GM12864 (cell line): ENCODE results near the gene TCERG1L.

ENCODE experiments used
- DNase-seq: peaks from one replicate; pipeline ENCODE4 v3.0.0-alpha.2; 2011; ENCODE audit warnings: low read depth
- H3K4me3 ChIP-seq: 2 replicates; pipeline ENCODE4 v1.5.1; 2011; ENCODE audit warnings: mild to moderate bottlenecking, low read depth, low read length, control low read depth
- CTCF ChIP-seq: IDR thresholded peaks from 2 replicates; pipeline ENCODE4 v1.5.1; 2011; ENCODE audit warnings: low read depth, mild to moderate bottlenecking, moderate library complexity, low read length, control low read depth, inconsistent platforms; ENCODE audit errors: missing control alignments

Gene TCERG1L

GRCh38 chr10:131088619-131089018 is 222.9 kb downstream of the TCERG1L start:
- no peak for TF ChIP-seq CTCF
- H3K4me3 ChIP-seq = no peak overlapping the region
- DNase-seq = no peak

GRCh38 chr10:131087464-131088215 is 223.9 kb downstream of the TCERG1L start:
- no peak overlapping the region for H3K4me3 ChIP-seq
- no peak for DNase-seq
- TF ChIP-seq CTCF = no peak

DNA sequence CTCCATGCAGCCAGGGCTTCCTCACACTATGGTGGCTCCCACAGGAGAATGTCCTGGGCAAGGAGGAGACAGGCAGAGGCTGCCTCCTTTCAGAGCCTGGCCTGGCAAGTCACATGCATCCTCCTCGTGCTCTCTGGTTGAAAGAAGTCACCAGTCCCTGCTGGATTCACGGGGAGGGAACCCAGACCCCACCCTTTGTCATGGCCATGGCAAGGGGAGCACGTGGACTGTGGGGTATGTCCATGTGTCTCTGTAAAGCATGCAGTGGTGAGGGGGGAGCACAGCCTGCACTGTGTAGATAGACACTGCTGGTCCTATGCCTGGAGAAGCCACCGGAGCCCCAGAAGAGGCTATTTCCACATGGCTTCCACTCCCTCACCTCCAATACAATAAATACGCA is 225.0 kb downstream of the TCERG1L start:
- TF ChIP-seq CTCF = no peak
- DNase-seq = no peak
- no peak overlapping the region for H3K4me3 ChIP-seq

- TF ChIP-seq CTCF = no peak
- H3K4me3 ChIP-seq = no peak overlapping the region
- no peak for DNase-seq
Observed at GRCh38 chr10:131086094-131086493, 225.4 kb downstream of the TCERG1L start.

- no peak for TF ChIP-seq CTCF
- no peak overlapping the region for H3K4me3 ChIP-seq
Observed at GRCh38 chr10:131085091-131085860, 226.2 kb downstream of the TCERG1L start.

GRCh38 chr10:131084791-131085090 is 226.8 kb downstream of the TCERG1L start:
- no peak for TF ChIP-seq CTCF
- no peak overlapping the region for H3K4me3 ChIP-seq
- no peak for DNase-seq

More at GRCh38 chr10:131085091-131085860, 226.2 kb downstream of the TCERG1L start:
- DNase-seq = no peak
